PC-3 (cell line): ENCODE measurements around the gene TIMM17A. TPM values are rescaled to one million over a fixed set of nuclear protein-coding genes. Genes with fewer than 3 reads are reported as not detected.
"Not testable (repeated sequence)": the region's sequence is repeated elsewhere in the genome, so short reads cannot be mapped to it uniquely, and the experiment has no call there.

ENCODE experiments used
- ATAC-seq: fragments of 200-7000 bp; cut with Tn5 transposase; 2 replicates; pipeline ENCODE4 v1.9.1; 2020; ENCODE audit warnings: mild to moderate bottlenecking, moderate library complexity
- BruUV-seq: library from RNA; stranded (reverse); fragments of 400-500 nt; replicated peaks from 2 replicates; lab custom pipeline; 2021; lab: Mats Ljungman, UMichigan
- CTCF ChIA-PET: fragments of 300-600 bp; sonication (Branson Sonifier 250); formaldehyde crosslinking; loops from one replicate; lab custom pipeline; 2022; ENCODE audit warnings: antibody characterized with exemption; lab: Charles Lee
- POLR2A ChIA-PET: fragments of 300-600 bp; sonication (Branson Sonifier 250); formaldehyde crosslinking; loops from one replicate; lab custom pipeline; 2022; ENCODE audit warnings: antibody characterized with exemption; ENCODE audit not compliant: unreplicated experiment; lab: Charles Lee
- DNase-seq: peaks from one replicate; pipeline ENCODE4 v3.0.0-alpha.2; 2015
- H2AFZ ChIP-seq: fragments of 300-600 bp; sonication (generic); 2 replicates; pipeline ENCODE4 v1.6.0; 2016; ENCODE audit warnings: antibody characterized with exemption, low read length
- H3F3A ChIP-seq: fragments of 300-600 bp; sonication (generic); one replicate; pipeline ENCODE4 v1.6.0; 2017; ENCODE audit warnings: antibody characterized with exemption, low read length, control low read depth, mild to moderate bottlenecking; ENCODE audit not compliant: unreplicated experiment
- H3K27ac ChIP-seq: fragments of 300-600 bp; sonication (generic); 2 replicates; pipeline ENCODE4 v1.5.1; 2016; ENCODE audit warnings: mild to moderate bottlenecking, low read length
- H3K27me3 ChIP-seq: fragments of 300-600 bp; sonication (generic); 2 replicates; pipeline ENCODE4 v1.6.1; 2016; ENCODE audit warnings: low read length, mixed read lengths
- H3K36me3 ChIP-seq: fragments of 300-600 bp; sonication (generic); 2 replicates; pipeline ENCODE4 v1.6.1; 2016; ENCODE audit warnings: low read depth, mixed run types, low read length, mixed read lengths
- H3K4me1 ChIP-seq: fragments of 300-600 bp; sonication (generic); 2 replicates; pipeline ENCODE4 v1.5.1; 2016; ENCODE audit warnings: low read length; ENCODE audit not compliant: insufficient read depth
- H3K4me2 ChIP-seq: fragments of 300-600 bp; sonication (generic); 2 replicates; pipeline ENCODE4 v1.6.0; 2016; ENCODE audit warnings: low read length
- H3K4me3 ChIP-seq: fragments of 300-600 bp; sonication (generic); 2 replicates; pipeline ENCODE4 v1.5.1; 2016; ENCODE audit warnings: mild to moderate bottlenecking, low read length, mixed read lengths
- H3K79me2 ChIP-seq: fragments of 300-600 bp; sonication (generic); 2 replicates; pipeline ENCODE4 v1.6.1; 2017; ENCODE audit warnings: low read length, mixed read lengths
- H3K9ac ChIP-seq: fragments of 300-600 bp; sonication (generic); 2 replicates; pipeline ENCODE4 v1.6.0; 2016; ENCODE audit warnings: mild to moderate bottlenecking, low read length
- H3K9me2 ChIP-seq: fragments of 300-600 bp; sonication (generic); replicated peaks from 2 replicates; pipeline ENCODE4 v1.6.1; 2016; ENCODE audit warnings: mixed run types, low read length, mixed read lengths
- H3K9me3 ChIP-seq: fragments of 300-600 bp; sonication (generic); 2 replicates; pipeline ENCODE4 v1.6.1; 2016; ENCODE audit warnings: low read length, mixed read lengths
- H4K20me1 ChIP-seq: fragments of 300-600 bp; sonication (generic); 2 replicates; pipeline ENCODE4 v1.6.1; 2016; ENCODE audit warnings: low read length, mixed read lengths
- CTCF ChIP-seq: fragments of 300-600 bp; sonication (generic); conservative IDR thresholded peaks from 2 replicates; pipeline ENCODE4 v1.5.1; 2017; ENCODE audit warnings: antibody characterized with exemption, low read depth, mild to moderate bottlenecking, low read length
- EZH2 ChIP-seq: fragments of 300-600 bp; sonication (generic); IDR thresholded peaks from one replicate; pipeline ENCODE4 v1.6.1; 2017; ENCODE audit warnings: antibody characterized with exemption, mild to moderate bottlenecking, low read length; ENCODE audit not compliant: unreplicated experiment
- EZH2phosphoT487 ChIP-seq: fragments of 300-600 bp; sonication (generic); IDR thresholded peaks from 2 replicates; pipeline ENCODE4 v1.6.1; 2018; ENCODE audit warnings: mild to moderate bottlenecking, antibody characterized with exemption, low read length, borderline replicate concordance
- intact Hi-C: fragments of 100-400 bp; cut with micrococcal nuclease; formaldehyde crosslinking; loops from 2 replicates; pipeline ENCODE4 v1.9.0; 2023
- total RNA-seq: library from RNA; depleted of rRNA; stranded (reverse); fragments of >200 nt; gene quantifications from 2 replicates; pipeline ENCODE4 v1.2.3, GENCODE V29; 2014

TIMM17A gene
- total RNA-seq, 1 experiment from 2014 or later = 57.7 TPM

- H3K9me3 ChIP-seq = no peaks in the 10 kb centered on the region
- H4K20me1 ChIP-seq = no peaks in the 10 kb centered on the region
- no peak overlapping the region for H3K27ac ChIP-seq
- no peak overlapping the region for H2AFZ ChIP-seq
- no peaks in the 10 kb centered on the region for H3K79me2 ChIP-seq
- TF ChIP-seq EZH2phosphoT487 (no peak), EZH2 (no peak), CTCF (no peak)
- H3K9ac ChIP-seq = no peak overlapping the region
- intact Hi-C loops = no loop called here
- no peaks in the 10 kb centered on the region for H3F3A ChIP-seq
- no peak overlapping the region for H3K4me3 ChIP-seq
- no peak for DNase-seq
- POLR2A ChIA-PET = no interaction called here
- no peak for ATAC-seq
- CTCF ChIA-PET = no interaction called here
- no TSS peak for BruUV-seq
- H3K36me3 ChIP-seq = no peaks in the 10 kb centered on the region
- no peaks in the 10 kb centered on the region for H3K27me3 ChIP-seq
- H3K9me2 ChIP-seq = no peaks in the 10 kb centered on the region
- no peak overlapping the region for H3K4me2 ChIP-seq
- peaks cover 6% of the 10 kb centered on the region; the same call in 1 of the 2 replicates for H3K4me1 ChIP-seq
Observed at GRCh38 chr1:201939574-201939973, 15.7 kb upstream of the TIMM17A start.

DNA sequence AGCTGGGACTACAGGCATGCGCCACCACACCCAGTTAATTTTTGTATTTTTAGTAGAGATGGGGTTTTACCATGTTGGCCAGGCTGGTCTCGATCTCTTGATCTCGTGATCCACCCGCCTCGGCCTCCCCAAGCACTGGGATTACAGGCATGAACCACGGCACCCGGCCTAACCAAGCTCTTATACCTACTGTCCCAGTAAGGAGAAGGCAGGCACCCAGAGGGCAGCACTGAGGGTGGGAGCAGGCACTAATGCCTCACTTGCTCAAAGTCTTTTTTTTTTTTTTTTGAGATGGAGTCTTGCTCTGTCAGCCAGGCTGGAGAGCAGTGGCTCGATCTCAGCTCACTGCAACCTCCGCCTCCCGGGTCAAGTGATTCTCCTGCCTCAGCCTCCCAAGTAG, 15.0 kb upstream of the TIMM17A start:
- H3K27ac ChIP-seq, intact Hi-C loops, H3F3A ChIP-seq, H3K9ac ChIP-seq, ATAC-seq, H4K20me1 ChIP-seq, H3K4me3 ChIP-seq, H3K9me2 ChIP-seq, H3K4me1 ChIP-seq, H2AFZ ChIP-seq, H3K9me3 ChIP-seq, H3K27me3 ChIP-seq, H3K79me2 ChIP-seq, CTCF ChIA-PET, BruUV-seq, DNase-seq, H3K36me3 ChIP-seq, POLR2A ChIA-PET, H3K4me2 ChIP-seq: not testable (repeated sequence)

DNA sequence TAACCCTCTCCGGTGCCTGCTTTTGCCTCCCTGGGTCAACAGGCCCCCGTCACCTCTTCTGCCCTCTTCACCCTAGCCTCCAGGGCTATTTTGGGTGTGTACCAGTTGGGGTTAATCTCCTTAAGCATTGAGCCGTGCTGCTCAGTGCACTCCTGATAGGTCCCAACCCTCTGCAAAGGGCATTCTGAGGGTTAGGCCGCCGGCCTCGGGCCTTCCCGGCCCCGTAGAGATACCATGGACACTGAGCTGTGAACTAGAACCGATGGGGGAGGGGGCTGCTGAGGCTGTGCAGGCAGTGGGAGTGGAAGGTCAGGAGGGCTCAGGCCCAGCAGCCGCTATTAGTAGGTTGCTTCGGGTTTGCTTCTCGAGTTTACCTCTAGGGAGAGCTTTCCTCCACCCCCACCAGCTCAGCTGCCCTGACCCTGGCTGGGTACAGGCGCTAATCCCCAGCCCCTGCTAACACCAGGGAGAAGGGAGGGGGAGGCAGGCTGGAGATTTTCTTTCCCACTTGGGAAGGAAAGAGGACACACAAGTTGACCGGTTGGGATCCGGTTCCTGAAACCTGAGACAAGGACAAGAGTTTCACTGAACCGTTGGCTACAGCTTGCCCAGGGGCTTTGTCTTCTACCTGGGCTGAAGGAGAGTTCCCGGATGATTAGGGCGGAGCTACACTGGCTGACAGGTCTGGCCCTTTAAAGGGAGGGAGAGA, 13.7 kb upstream of the TIMM17A start:
- DNase-seq (no peak), ATAC-seq (no peak)
- intact Hi-C loops = no loop called here
- BruUV-seq = no TSS peak
- H3K9ac ChIP-seq = no peak overlapping the region
- peaks cover 6% of the 10 kb centered on the region; the same call in 1 of the 2 replicates for H3K4me1 ChIP-seq
- POLR2A ChIA-PET = interaction anchor here (0.6 kb wide), 1 partner anchor 59 kb away, joined by 3 read pairs; no protein-coding TSS in a partner anchor
- no peaks in the 10 kb centered on the region for H3K9me3 ChIP-seq
- H3K36me3 ChIP-seq = no peaks in the 10 kb centered on the region
- no peak overlapping the region for H3K4me3 ChIP-seq
- no peaks in the 10 kb centered on the region for H3K27me3 ChIP-seq
- CTCF ChIA-PET = no interaction called here
- no peak overlapping the region for H2AFZ ChIP-seq
- no peaks in the 10 kb centered on the region for H3K9me2 ChIP-seq
- no peak overlapping the region for H3K27ac ChIP-seq
- no peaks in the 10 kb centered on the region for H3F3A ChIP-seq
- no peaks in the 10 kb centered on the region for H3K79me2 ChIP-seq
- H3K4me2 ChIP-seq = no peak overlapping the region
- no peaks in the 10 kb centered on the region for H4K20me1 ChIP-seq
- TF ChIP-seq EZH2 = no peak
- TF ChIP-seq EZH2phosphoT487 = no peak
